ENCODE data around the gene SOHLH2.

SOHLH2 gene, protein sequence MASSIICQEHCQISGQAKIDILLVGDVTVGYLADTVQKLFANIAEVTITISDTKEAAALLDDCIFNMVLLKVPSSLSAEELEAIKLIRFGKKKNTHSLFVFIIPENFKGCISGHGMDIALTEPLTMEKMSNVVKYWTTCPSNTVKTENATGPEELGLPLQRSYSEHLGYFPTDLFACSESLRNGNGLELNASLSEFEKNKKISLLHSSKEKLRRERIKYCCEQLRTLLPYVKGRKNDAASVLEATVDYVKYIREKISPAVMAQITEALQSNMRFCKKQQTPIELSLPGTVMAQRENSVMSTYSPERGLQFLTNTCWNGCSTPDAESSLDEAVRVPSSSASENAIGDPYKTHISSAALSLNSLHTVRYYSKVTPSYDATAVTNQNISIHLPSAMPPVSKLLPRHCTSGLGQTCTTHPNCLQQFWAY

DNA sequence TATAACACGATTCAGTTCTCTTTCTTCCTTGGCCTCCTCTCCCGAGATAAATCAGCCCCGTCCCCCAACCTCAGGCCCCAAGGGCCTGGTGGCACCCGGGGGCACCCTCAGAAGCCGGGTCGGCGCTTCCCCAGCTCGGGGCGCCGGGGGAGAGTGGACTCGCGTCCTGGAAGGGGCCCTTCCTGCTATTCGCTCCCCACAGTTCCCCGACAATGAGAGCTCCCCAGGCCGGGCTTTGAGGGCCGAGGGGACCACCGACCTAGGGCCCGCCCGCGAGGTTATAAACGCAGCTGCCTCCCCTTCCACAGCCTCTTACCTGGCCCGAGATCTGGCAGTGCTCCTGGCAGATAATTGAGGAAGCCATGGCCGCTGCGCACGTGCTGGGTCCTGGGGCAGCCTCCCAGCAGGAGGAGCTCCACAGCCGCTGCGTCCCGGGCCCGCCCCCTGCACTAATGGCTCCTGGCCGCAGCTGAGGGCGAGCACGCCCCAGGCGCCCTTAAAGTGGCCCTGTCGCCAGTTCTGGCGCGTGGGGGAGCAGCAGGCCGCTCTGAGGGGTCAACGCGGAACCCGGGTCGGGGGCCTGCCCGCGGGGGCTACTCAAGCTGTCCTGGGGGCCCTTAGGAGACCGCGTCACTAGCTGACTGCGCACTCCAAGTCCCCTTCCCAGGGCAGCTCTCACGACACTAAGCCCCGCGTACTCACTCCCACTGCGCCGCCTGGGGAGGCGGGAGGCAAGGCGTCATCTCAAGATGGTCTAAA, at the start of gene SOHLH2:
Gene SOHLH2 (minus strand): TSS at position 394 of the 759 bp plus-strand sequence. CDS start 30 bp downstream, at position 364.
- TF ChIP-seq, protein P1, sequence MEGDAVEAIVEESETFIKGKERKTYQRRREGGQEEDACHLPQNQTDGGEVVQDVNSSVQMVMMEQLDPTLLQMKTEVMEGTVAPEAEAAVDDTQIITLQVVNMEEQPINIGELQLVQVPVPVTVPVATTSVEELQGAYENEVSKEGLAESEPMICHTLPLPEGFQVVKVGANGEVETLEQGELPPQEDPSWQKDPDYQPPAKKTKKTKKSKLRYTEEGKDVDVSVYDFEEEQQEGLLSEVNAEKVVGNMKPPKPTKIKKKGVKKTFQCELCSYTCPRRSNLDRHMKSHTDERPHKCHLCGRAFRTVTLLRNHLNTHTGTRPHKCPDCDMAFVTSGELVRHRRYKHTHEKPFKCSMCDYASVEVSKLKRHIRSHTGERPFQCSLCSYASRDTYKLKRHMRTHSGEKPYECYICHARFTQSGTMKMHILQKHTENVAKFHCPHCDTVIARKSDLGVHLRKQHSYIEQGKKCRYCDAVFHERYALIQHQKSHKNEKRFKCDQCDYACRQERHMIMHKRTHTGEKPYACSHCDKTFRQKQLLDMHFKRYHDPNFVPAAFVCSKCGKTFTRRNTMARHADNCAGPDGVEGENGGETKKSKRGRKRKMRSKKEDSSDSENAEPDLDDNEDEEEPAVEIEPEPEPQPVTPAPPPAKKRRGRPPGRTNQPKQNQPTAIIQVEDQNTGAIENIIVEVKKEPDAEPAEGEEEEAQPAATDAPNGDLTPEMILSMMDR (IDR thresholded peaks at IDR 0.05), result no peak
- no peaks in the 10 kb centered on the region for H3K9me3 ChIP-seq
- no peaks in the 10 kb centered on the region for H3K36me3 ChIP-seq
- no peak for DNase-seq
- intact Hi-C loops (cut with DNase I; ENCODE audit: low total_unique reads), result no loop called here
- peaks cover 0 to 5% of the 10 kb centered on the region in 2 donors for H3K27me3 ChIP-seq
- H3K4me1 ChIP-seq, result no peaks in the 10 kb centered on the region
- H3K4me3 ChIP-seq, result no peak within 1 kb of the TSS
- no peak within 1 kb of the TSS for H3K27ac ChIP-seq

- Histone ChIP-seq H3K36me3 (no peaks in the 10 kb centered on the region), H3K27ac (no peak overlapping the region), H3K27me3 (no peaks in the 10 kb centered on the region), H3K4me3 (no peak overlapping the region), H3K4me1 (no peaks in the 10 kb centered on the region), H3K9me3 (no peaks in the 10 kb centered on the region)
- intact Hi-C loops (cut with DNase I; ENCODE audit: low total_unique reads), result no loop called here
- peak in 1 of 2 donors; percentile 41 for DNase-seq
- TF ChIP-seq, protein P1 (IDR thresholded peaks at IDR 0.05), result no peak
Observed at GRCh38 chr13:36261976-36262375, 47.6 kb upstream of the SOHLH2 start.

DNA sequence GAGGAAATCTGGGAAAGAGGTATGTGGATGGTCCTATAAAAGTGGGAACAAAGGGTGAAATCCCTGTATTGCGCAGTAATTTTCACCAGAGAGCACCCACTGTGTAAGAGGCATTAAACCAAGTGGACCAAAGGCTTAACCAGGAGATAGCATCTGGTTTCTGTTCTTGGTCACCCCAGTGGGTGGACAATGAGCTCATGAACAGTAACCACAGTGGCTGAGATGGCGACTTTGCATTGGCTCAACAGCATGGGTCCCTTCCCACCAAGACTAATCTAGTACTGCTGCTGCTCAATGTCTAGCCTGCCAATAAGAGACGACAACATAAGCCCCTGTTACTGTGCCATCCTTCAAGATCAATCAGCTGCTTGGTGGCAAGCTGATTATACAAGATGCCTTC, 46.7 kb upstream of the SOHLH2 start:
- intact Hi-C loops (cut with DNase I; ENCODE audit: low total_unique reads), result no loop called here
- Histone ChIP-seq H3K4me3 (no peak overlapping the region), H3K36me3 (no peaks in the 10 kb centered on the region), H3K4me1 (no peaks in the 10 kb centered on the region), H3K27ac (no peak overlapping the region), H3K9me3 (no peaks in the 10 kb centered on the region), H3K27me3 (no peaks in the 10 kb centered on the region)
- TF ChIP-seq, protein P1 (IDR thresholded peaks at IDR 0.05), result no peak
- no peak for DNase-seq

DNA sequence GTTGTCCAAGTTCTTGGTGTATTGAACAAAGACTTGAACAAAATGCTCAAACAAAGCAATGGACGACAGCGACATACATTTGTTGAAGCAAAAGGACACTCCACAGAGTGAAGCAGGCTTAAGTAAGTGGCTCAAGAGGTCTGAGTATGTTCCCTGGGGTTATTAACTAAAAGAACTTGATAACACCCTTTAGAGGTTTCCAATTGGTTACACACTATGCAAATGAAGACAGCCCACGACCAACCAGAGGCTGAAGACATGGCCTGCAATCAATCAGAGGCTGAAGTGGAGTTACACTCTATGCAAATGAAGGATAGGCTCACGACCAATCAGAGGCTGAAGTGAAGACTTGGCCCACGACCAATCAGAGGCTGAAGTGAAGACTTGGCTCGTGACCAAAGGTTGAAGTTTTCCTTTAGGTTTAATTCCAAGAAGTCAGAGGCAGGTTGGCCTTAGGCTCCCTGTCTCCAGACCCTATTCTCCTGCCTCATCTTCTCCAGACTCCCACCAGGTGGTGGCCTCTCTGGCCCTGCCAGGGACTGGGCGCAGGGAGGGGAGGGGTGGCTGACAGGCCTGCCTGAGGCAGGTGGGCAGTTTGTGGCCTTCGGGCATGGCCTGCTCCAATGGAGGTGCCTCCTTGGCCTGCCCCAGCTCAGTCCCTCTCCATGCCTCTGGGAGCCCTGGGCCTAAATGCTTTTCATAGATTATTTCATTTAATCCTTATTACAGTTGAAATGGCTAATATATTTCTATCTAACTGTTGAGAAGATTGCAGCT, 45.2 kb upstream of the SOHLH2 start:
- H3K27me3 ChIP-seq, result no peaks in the 10 kb centered on the region
- H3K36me3 ChIP-seq, result no peaks in the 10 kb centered on the region
- H3K4me3 ChIP-seq, result no peak overlapping the region
- intact Hi-C loops (cut with DNase I; ENCODE audit: low total_unique reads), result no loop called here
- no peaks in the 10 kb centered on the region for H3K9me3 ChIP-seq
- TF ChIP-seq, protein P1 (IDR thresholded peaks at IDR 0.05), result no peak
- no peak overlapping the region for H3K27ac ChIP-seq
- no peak for DNase-seq
- no peaks in the 10 kb centered on the region for H3K4me1 ChIP-seq

- Histone ChIP-seq H3K4me3 (no peak overlapping the region), H3K36me3 (no peaks in the 10 kb centered on the region), H3K27ac (no peak overlapping the region), H3K9me3 (no peaks in the 10 kb centered on the region), H3K4me1 (no peaks in the 10 kb centered on the region), H3K27me3 (no peaks in the 10 kb centered on the region)
- intact Hi-C loops (cut with DNase I; ENCODE audit: low total_unique reads), result no loop called here
- DNase-seq, result no peak
- TF ChIP-seq, protein P1 (IDR thresholded peaks at IDR 0.05), result no peak
Observed at GRCh38 chr13:36258831-36259230, 44.5 kb upstream of the SOHLH2 start.
